GM12892 (cell line): ENCODE results near the gene TNP1.

Source experiments
- DNase-seq: peaks from one replicate; pipeline ENCODE4 v3.0.0; 2011; ENCODE audit not compliant: insufficient read length
- FAIRE-seq: peaks from 2 replicates; lab custom pipeline; 2011; peaks lifted over from hg19 to GRCh38; lab: Jason Lieb, UNC
- POLR2A ChIP-seq: IDR thresholded peaks from 2 replicates; pipeline ENCODE4 v1.6.1; 2011; ENCODE audit warnings: low read depth, low read length, control low read depth
- POLR2AphosphoS5 ChIP-seq: IDR thresholded peaks from 2 replicates; pipeline ENCODE4 v1.6.1; 2011; ENCODE audit warnings: low read depth, low read length, control low read depth
- TAF1 ChIP-seq: IDR thresholded peaks from 2 replicates; pipeline ENCODE4 v1.6.1; 2011; ENCODE audit warnings: low read depth, mild to moderate bottlenecking, control low read depth, low read length, borderline replicate concordance

The TNP1 gene

GRCh38 chr2:216856406-216857065 lies 3.3 kb downstream of the TNP1 start:
- FAIRE-seq (no peak), DNase-seq (no peak)
- no peak for TF ChIP-seq POLR2A

GRCh38 chr2:216855605-216856004 lies 4.3 kb downstream of the TNP1 start:
- FAIRE-seq = no peak
- TF ChIP-seq POLR2AphosphoS5 (no peak), TAF1 (no peak), POLR2A (no peak)
- DNase-seq = no peak

- DNase-seq (no peak), FAIRE-seq (no peak)
- TF ChIP-seq TAF1 (no peak), POLR2AphosphoS5 (no peak), POLR2A (no peak)
Measured at GRCh38 chr2:216855079-216855478, 4.8 kb downstream of the TNP1 start.

GRCh38 chr2:216851486-216852090 lies 8.3 kb downstream of the TNP1 start:
- no peak for DNase-seq
- FAIRE-seq = no peak
- no peak for TF ChIP-seq POLR2AphosphoS5

DNA sequence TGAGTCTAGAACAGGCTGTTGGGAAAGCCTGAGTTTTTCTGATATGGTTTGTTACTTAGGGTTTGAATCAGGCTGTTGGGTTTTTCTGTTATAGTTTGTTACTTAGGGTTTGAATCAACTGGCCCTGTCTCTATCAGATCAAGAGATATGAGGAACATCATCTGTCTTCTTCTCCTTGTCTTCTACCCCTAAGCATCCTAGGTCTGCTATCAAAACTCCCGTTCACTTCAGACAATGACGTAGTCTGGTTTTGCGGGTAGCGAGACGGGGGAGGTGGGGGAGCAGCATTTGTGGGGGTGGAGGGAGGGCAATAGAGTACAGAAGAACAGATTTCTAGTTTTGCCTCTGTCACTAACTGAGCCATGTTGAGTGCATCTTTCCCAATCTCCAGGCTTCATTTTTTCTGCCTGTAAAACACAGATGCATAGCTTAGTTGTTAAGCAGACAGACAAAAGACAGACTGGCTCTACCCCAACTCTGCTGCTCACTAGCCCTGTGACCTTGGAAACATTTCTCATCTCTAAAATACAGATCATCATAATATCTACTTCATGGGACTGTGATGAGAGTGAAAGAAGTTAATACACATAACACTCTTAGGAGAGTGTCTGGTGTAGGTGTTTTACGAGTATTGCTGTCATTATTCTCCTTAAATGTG lies 9.1 kb downstream of the TNP1 start:
- FAIRE-seq (no peak), DNase-seq (no peak)
- TF ChIP-seq TAF1 (no peak), POLR2A (no peak), POLR2AphosphoS5 (no peak)

GRCh38 chr2:216849987-216850386 lies 9.9 kb downstream of the TNP1 start:
- FAIRE-seq (no peak), DNase-seq (no peak)
- TF ChIP-seq POLR2A (no peak), TAF1 (no peak), POLR2AphosphoS5 (no peak)

- FAIRE-seq = no peak
- DNase-seq = no peak
- TF ChIP-seq TAF1 = no peak
- TF ChIP-seq POLR2A = no peak
- no peak for TF ChIP-seq POLR2AphosphoS5
Measured at GRCh38 chr2:216845426-216845825, 14.4 kb downstream of the TNP1 start.

GRCh38 chr2:216842636-216843035 lies 17.2 kb downstream of the TNP1 start:
- TF ChIP-seq TAF1 (no peak), POLR2AphosphoS5 (no peak), POLR2A (no peak)
- DNase-seq (no peak), FAIRE-seq (no peak)

- FAIRE-seq (no peak), DNase-seq (no peak)
- no peak for TF ChIP-seq POLR2AphosphoS5
- no peak for TF ChIP-seq TAF1
- TF ChIP-seq POLR2A = no peak
Measured at GRCh38 chr2:216839688-216840087, 20.2 kb downstream of the TNP1 start.

GRCh38 chr2:216838151-216838550 lies 21.7 kb downstream of the TNP1 start:
- no peak for DNase-seq
- TF ChIP-seq POLR2AphosphoS5 = no peak
- no peak for TF ChIP-seq POLR2A
- no peak for FAIRE-seq

GRCh38 chr2:216837740-216838139 lies 22.1 kb downstream of the TNP1 start:
- TF ChIP-seq POLR2A (no peak), POLR2AphosphoS5 (no peak)
- DNase-seq (no peak), FAIRE-seq (no peak)

GRCh38 chr2:216833061-216833460 lies 26.8 kb downstream of the TNP1 start:
- TF ChIP-seq POLR2A (no peak), TAF1 (no peak), POLR2AphosphoS5 (no peak)
- FAIRE-seq (no peak), DNase-seq (no peak)
